Calu3 (cell line): Measurements from ENCODE around the gene PTPN20. TPM values are rescaled to one million over a fixed set of nuclear protein-coding genes. Genes with fewer than 3 reads are reported as not detected.

Experiments used
- BruUV-seq: library from RNA; stranded (reverse); fragments of 400-500 nt; replicated peaks from 2 replicates; lab custom pipeline; 2021; lab: Mats Ljungman, UMichigan
- CTCF ChIA-PET: fragments of 300-600 bp; sonication (Branson Sonifier 250); formaldehyde crosslinking; loops from one replicate; lab custom pipeline; 2022; ENCODE audit warnings: antibody characterized with exemption; lab: Charles Lee
- DNase-seq: peaks from one replicate; pipeline ENCODE4 v3.0.0; 2022
- H3K27ac Mint-ChIP-seq: one replicate; pipeline ENCODE4 v1.8.0; 2022; ENCODE audit warnings: mixed read lengths; ENCODE audit not compliant: unreplicated experiment
- H3K27me3 Mint-ChIP-seq: one replicate; pipeline ENCODE4 v1.8.0; 2022; ENCODE audit warnings: mixed read lengths; ENCODE audit not compliant: unreplicated experiment
- H3K36me3 Mint-ChIP-seq: one replicate; pipeline ENCODE4 v1.8.0; 2022; ENCODE audit warnings: mild to moderate bottlenecking, moderate library complexity, mixed read lengths; ENCODE audit not compliant: insufficient read depth, unreplicated experiment
- H3K4me1 Mint-ChIP-seq: one replicate; pipeline ENCODE4 v1.8.0; 2022; ENCODE audit warnings: mild to moderate bottlenecking, low read depth, mixed read lengths; ENCODE audit not compliant: unreplicated experiment
- H3K4me3 Mint-ChIP-seq: one replicate; pipeline ENCODE4 v1.8.0; 2022; ENCODE audit warnings: mild to moderate bottlenecking, low read depth, moderate library complexity, mixed read lengths; ENCODE audit not compliant: unreplicated experiment
- H3K9me3 Mint-ChIP-seq: one replicate; pipeline ENCODE4 v1.8.0; 2022; ENCODE audit warnings: low read depth, mixed read lengths; ENCODE audit not compliant: unreplicated experiment
- CTCF ChIP-seq: fragments of 200-600 bp; IDR thresholded peaks from one replicate; pipeline ENCODE4 v1.8.0; 2022; ENCODE audit warnings: antibody characterized with exemption; ENCODE audit not compliant: unreplicated experiment
- intact Hi-C: fragments of 100-400 bp; cut with micrococcal nuclease; formaldehyde crosslinking; loops from one replicate; pipeline ENCODE4 v1.10.0; 2022; ENCODE audit not compliant: unreplicated experiment
- total RNA-seq: library from RNA; stranded (reverse); gene quantifications from 2 replicates; pipeline ENCODE4 v1.2.3, GENCODE V29; 2022

PTPN20 gene
- total RNA-seq, 1 experiment from 2014 or later = 7.1 TPM

DNA sequence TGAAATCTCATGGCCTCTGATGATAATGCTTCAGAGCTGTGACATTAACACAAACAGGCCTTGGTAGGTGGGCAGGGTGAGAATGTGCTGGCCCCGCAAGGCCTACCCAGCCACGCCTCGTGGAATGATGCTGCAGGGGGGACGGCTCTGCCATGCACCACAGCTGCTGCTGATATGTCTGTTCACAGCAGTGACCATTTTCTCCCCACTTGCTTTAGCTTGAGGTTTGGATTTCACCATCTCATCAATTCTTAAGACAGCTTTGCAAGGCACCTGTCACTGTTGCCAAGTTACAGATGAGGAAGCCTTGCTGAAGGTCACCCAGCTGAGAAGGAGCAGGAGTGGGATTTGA lies 128.3 kb downstream of the PTPN20 start:
- intact Hi-C loops = no loop called here
- no peak for TF ChIP-seq CTCF
- BruUV-seq = no TSS peak
- H3K27me3 Mint-ChIP-seq = peaks cover 93% of the 10 kb centered on the region
- no peaks in the 10 kb centered on the region for H3K9me3 Mint-ChIP-seq
- CTCF ChIA-PET = interaction anchor here (1.0 kb wide), 1 partner anchor 272 kb away, joined by 5 read pairs; no protein-coding TSS in a partner anchor
- H3K4me1 Mint-ChIP-seq = no peaks in the 10 kb centered on the region
- no peak for DNase-seq
- no peaks in the 10 kb centered on the region for H3K36me3 Mint-ChIP-seq
- no peak overlapping the region for H3K4me3 Mint-ChIP-seq
- H3K27ac Mint-ChIP-seq = no peak overlapping the region

- TF ChIP-seq CTCF = no peak
- BruUV-seq = no TSS peak
- H3K9me3 Mint-ChIP-seq = no peaks in the 10 kb centered on the region
- H3K27me3 Mint-ChIP-seq = peaks cover 88% of the 10 kb centered on the region
- no peaks in the 10 kb centered on the region for H3K4me1 Mint-ChIP-seq
- DNase-seq = no peak
- H3K4me3 Mint-ChIP-seq = no peak overlapping the region
- CTCF ChIA-PET = no interaction called here
- no peak overlapping the region for H3K27ac Mint-ChIP-seq
- H3K36me3 Mint-ChIP-seq = no peaks in the 10 kb centered on the region
- intact Hi-C loops = loop anchor here (10.0 kb wide), 1 partner anchor 155 kb away; no protein-coding TSS in a partner anchor
Measured at GRCh38 chr10:47040041-47040491, 128.8 kb downstream of the PTPN20 start.

- H3K27ac Mint-ChIP-seq = no peak overlapping the region
- H3K27me3 Mint-ChIP-seq = peaks cover 82% of the 10 kb centered on the region
- CTCF ChIA-PET = no interaction called here
- TF ChIP-seq CTCF = no peak
- no peak for DNase-seq
- no peaks in the 10 kb centered on the region for H3K9me3 Mint-ChIP-seq
- no peaks in the 10 kb centered on the region for H3K36me3 Mint-ChIP-seq
- no peaks in the 10 kb centered on the region for H3K4me1 Mint-ChIP-seq
- intact Hi-C loops = loop anchor here (10.0 kb wide), 1 partner anchor 154 kb away; no protein-coding TSS in a partner anchor
- no peak overlapping the region for H3K4me3 Mint-ChIP-seq
- no TSS peak for BruUV-seq
Measured at GRCh38 chr10:47040681-47041080, 129.5 kb downstream of the PTPN20 start.

DNA sequence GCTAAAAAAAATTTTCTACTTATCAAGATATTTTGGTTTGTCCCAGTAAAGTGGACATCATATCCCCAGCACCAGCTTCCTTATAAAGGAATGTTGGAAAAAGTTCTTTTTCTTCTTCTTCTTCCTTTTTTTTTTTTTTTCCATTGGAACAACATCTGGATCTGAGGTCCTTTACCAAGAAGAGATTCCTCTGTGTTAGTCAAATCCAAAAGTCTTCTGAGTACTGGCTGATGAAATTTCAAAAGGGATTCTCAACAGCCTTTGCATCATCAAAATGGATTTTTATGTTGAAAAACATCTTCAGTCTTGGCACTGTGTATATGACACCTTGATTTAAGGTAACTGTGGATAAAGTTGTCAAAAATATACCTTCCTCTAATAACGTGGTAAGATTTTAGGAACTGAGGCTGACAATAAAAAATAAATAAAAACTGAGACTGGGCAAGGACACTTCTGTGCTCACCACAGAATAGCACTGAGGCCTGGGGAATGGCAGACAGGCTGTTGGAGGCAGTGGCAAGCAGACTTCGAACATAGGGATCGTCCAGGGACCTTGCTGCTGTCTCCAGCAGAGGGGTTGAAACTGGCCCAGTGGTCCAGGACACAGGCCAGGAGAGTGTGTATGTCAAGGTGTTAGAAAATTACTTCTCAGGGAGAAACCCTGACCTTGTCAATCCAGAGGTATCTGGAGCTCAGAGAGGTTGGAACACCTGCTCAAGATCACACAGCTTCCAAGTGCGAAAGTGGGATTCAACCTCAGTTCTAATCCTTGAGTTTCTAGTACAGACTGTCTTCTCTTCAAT lies 130.4 kb downstream of the PTPN20 start:
- intact Hi-C loops = loop anchor here (10.0 kb wide), 1 partner anchor 153 kb away; no protein-coding TSS in a partner anchor
- no peak for DNase-seq
- Mint-ChIP-seq H3K27ac (no peak overlapping the region), H3K36me3 (no peaks in the 10 kb centered on the region), H3K4me1 (no peaks in the 10 kb centered on the region), H3K4me3 (no peak overlapping the region), H3K9me3 (no peaks in the 10 kb centered on the region), H3K27me3 (peaks cover 75% of the 10 kb centered on the region)
- CTCF ChIA-PET = no interaction called here
- BruUV-seq = no TSS peak
- no peak for TF ChIP-seq CTCF
